ENCODE data around the gene CADM1.
A peak's percentile ranks its signal among the peaks of the same experiment; 100 is the strongest.

The CADM1 gene

DNA sequence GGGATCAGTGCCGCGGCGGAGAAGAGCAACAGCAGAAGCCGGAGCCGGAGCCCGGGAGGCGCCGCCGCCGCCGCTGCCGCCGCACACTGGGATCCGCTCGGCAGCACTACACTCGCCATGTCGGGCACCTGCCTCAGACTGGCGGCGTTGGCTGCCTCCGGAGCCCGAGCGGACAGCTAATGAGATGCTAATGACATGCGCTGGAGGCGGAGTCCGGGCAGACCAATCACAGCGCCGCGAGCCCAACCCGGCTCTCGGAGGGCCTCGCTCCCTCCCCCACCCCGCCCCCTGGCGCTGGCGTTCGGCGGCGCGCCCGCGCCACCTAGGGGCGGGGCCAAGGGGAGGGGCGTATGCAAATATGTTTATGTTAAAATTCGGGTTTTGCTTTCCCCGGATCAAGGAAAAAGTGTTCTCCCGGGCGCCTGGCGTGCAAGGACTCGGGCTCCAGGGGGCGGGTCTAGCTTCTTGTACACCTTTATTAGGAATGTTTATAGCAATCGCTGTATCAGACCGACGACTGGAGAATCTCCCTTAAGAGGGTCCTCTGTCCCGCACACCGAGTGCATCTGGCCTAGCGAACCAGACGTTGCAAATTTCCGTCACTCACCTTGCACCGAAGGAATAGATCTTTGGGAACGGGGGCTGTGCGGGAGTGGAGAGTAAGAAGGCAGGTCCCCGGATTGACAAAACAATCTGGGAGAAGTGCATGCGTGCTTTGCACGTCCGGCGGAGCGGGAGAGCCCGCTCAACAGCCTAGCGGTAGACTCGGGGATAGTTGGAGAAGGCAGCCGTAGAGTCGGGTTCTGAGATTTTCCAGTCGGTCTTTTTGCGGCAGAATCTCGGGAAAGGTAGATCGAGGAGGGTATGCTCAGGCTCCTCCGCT, at the start of gene CADM1:
CADM1 (minus strand) TSS at position 140 of the 883 bp plus-strand sequence.
- peak; percentile 95 for DNase-seq (ENCODE audit: low spot score)

DNA sequence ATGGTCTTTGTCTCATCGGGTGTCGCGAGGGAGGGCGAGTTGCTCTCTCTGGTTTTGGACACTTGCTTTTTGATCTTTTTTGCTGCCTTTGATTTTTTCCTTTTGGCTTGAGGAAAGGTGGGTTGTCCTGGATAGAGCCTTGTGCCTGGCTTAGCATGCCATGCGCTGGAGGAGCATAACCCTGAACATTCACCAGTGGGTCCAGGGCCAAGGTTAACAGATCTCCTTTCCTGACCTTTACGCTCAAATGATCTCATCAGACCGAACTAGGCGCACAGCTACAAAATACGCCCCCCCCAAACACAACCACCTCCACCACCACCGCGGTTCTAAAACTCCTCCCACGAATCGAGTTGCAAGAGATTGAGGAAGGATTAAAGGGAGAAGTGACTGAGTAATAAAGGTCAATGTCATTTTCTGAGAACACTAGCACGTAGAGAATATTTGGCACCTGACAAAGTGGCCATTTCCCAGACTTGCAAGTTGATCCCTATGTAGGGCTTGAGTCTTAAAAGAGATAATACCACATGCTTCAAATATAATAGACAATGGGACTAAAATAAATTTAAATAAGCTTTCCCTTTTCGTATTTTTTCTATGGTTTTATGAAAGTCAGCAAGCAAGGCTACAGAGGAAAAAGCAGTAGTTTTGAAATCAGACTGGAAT, 48.7 kb upstream of the CADM1 start:
- no peak for DNase-seq (ENCODE audit: low spot score)

DNA sequence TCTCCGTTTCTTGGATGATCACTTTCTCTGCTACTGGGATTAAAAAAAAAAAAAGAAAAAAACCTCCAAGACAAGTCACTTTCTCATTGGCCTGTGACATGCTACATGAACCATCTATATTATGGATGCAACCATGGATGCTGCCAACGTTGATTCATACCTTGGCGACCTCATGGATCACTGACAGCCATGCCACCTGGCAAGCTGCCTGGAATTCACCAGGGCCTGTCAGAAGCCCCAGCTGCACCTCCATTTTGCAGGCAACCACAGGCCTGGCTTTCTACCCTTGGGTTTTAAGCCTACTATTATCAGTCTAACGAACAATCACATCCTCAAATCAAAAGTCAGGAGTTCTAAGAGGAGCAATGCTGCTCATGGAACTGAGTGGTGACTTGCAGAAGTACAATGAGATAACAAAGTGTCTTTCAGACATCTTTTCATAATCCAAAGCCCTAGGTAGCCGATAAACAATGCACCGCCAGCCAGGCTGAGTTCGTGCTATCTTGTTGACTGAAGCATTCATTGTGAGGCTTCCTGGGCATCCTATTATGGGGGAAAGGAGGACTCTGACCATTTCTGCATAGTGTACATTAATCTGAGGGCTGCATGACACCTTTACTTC, 48.0 kb upstream of the CADM1 start:
- DNase-seq (ENCODE audit: low spot score): no peak

DNA sequence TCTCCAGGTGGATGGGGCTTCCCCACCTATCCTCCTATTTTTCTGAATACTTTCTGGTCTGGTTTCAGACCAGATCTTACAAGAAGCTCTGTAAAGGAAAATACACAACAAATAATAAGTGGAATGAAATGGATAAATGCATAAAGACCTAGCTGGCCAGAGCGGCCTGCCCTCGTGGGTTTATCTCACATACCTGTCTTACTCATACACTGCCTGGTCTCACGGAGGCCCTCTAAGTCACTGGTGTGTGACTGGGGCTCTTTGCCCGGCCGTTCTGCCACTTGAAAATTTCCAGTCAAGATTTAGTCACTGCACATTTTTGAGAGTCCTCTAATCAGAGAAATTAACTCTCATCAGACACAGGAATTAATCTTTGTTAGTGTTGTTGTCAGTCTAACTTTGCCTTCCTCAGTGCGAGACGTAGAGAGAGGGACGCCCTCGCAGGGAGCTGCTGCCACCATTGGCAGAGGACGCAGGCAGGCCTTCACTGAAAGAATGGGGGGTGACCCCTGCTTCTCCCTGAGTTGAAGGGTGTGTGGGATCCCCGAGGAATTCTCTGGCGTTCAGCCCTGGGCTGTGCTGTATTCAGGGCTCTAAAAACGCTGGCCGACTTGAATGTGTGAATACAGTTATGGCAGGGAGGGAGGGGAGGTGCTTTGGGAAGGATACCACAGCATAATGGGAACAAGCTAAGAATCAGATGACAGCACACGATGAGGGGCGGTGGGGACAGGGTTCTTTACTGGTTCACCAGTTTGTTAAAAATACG, 46.3 kb upstream of the CADM1 start:
- DNase-seq (ENCODE audit: low spot score): no peak

DNA sequence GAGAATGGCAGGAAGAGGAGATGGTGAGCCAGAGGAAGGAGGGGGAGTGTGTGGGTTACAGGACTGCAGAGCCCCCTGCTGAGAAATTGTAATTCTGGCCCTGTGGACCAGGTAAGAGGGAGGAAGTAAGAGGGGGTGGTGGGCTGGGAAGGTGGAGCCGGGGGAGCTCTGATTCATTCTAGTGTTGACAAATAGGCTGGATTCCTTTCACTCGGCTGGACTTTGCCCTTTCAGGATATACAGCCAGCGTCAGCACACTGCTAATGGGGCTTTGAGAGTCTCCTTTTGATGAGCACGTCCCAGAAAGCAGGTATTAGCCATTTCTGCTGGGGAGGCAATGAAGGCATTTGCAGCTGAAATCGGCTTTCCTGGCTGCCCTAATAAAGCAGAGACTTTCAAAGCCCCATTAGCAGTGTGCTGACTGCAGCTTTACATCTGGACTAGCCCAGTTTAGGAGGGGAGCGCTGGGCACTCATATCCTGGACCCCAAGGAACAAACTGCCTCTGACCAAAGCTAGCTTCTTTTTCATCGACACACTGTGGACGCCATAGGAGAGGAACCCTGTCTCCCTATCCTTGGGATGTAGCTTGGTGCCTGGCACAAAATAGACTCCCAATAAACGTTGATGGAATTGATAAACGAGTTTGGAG, 44.8 kb upstream of the CADM1 start:
- DNase-seq (ENCODE audit: low spot score): no peak

DNA sequence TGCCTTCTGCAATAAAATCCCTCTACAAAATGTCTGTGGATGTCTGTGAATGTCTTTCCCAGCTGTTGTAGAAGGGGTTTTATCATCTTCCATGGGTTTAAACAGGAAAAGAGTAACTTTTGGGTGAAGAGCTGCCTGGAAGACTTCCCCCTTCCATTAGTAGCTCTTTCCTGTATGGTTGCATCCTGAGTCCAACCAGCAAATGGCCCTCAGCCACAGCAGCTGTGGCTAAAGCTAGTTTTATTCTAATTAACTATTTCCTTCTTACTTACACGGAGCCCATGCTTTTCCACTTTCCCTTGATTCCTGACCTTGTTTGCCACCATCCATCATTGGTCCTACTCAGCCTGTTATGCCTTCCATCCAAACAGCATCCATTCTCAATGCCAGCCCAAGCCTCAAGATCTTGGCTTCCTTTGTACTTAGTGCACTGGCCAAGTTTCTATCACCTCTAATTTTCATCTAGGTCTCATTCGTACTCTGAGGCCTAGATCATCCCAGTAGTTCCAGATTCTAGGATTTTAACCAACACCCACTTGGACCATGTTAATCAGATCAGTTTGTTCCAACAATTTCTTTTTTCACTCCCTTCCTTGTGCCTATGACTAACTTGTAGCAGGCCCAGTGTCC, 41.5 kb upstream of the CADM1 start:
- no peak for DNase-seq (ENCODE audit: low spot score)

DNA sequence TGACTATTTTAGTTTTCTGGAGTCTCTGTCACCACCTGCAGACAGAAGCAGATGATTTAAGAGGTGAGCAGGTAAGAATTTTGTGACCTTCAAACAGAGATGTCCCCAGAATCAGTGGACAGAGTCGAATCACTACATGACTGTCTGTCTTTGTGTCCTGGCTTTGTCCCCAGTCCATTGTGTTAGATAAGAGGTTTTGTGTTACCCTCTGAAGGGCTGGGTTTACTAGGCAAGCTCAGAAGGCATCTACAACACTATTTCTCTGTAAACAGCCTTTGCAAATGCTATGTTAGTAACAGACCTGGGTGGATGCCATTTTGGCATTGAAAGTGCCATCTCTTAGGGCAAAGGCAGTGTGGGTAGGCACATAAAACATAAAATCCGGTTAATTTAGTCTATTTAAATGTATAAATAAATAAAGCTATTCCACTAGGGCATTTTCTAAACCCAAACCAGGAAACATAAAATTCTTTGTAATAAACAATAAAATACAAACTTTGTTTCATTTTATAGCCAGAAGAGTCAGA, 40.3 kb upstream of the CADM1 start:
- no peak for DNase-seq (ENCODE audit: low spot score)

DNA sequence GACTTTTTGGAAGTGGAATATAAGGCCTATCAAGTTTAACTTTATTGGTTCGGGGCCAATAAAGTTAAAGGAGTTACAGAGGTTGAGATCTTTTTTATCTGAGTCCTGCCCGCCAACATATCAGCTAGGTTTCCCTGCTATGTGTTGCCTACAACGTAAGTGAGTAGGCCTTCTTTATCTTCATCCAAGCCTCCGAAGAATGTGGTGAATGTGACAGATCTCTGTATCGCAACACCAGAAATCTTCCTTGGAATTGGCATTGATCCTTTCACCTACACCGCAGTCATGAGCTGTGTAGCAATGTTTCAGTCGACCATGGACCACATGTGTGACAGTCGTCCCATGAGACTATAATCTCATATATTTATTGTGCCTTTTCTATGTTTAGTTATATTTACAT, 37.3 kb upstream of the CADM1 start:
- no peak for DNase-seq (ENCODE audit: low spot score)

DNA sequence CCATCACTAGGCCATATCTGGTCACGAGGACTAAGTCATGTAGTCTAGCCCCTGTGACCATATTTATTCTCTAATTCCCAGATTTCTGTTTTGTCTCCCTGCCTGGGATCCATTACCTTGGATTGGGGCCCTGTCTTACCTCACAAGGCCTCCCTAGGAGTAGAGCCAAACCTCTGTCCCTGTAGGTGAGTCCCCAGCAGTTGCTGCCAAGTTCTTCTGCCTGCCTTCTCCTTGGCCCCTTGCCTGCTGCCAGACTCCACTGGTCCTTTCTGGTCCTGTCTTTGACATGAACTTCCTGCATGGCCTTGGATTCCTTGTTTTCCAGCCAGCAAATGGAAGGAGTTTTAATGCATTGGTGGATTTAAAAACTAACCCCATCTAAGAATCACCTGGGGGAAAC, 35.6 kb upstream of the CADM1 start:
- DNase-seq (ENCODE audit: low spot score): no peak

DNA sequence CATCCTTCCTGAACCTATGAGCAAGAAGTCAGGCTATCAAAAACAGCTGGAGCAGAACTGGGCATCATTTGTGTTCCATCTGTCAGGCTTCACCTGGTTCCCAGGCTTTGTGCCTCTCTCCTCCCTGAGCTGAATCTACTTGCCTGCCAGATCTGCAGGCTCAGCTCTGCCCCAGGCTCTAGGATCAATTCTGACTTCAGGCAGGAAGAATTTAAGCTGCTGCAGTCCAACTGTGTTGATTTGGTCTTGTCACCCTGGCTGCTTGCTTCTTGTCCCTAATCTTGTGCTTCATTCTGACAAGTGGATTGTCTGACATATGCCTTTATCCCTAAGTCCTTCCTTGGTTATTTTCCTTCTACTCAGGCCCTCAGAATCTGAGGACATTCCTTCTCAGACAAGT, 31.6 kb upstream of the CADM1 start:
- no peak for DNase-seq (ENCODE audit: low spot score)

DNA sequence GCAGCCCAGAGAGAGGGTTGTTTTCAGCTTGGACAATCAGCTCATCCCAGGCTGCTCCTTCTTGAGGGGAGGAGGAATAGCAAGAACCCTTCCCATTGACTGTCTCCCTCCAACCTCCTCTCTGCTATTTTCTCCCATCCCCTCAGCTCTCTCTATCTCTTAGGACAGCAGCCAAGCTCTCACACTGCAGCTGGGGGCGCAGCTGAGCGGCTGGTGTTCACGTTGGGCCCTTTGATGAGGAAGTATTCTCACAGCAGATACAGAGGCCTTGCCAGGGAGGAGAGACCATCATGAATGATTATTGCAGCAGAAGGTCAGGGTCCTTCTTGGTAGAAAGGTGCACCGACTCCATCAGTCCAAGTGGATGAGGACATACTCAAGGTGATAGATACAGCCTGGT, 26.5 kb upstream of the CADM1 start:
- DNase-seq (ENCODE audit: low spot score): no peak

DNA sequence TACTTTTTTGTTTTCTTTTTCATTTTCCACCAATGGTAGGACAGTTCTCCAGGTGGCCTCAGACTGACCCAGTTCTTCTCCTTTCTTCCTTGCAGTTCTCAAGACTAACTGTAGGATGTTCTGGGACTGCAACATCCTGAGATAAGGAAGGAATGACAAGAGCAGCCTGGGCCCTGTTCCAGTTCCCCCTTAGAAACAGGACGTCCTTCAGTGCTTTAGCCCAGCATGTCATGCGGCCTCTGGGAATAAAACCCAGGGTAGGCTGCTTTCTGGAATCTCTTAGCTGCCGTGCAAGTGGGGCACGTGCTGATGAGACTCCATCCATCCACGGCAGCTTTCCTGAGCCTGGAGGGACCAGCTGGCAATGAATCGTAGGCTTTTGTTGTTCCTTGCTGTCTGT, 24.0 kb upstream of the CADM1 start:
- no peak for DNase-seq (ENCODE audit: low spot score)

DNA sequence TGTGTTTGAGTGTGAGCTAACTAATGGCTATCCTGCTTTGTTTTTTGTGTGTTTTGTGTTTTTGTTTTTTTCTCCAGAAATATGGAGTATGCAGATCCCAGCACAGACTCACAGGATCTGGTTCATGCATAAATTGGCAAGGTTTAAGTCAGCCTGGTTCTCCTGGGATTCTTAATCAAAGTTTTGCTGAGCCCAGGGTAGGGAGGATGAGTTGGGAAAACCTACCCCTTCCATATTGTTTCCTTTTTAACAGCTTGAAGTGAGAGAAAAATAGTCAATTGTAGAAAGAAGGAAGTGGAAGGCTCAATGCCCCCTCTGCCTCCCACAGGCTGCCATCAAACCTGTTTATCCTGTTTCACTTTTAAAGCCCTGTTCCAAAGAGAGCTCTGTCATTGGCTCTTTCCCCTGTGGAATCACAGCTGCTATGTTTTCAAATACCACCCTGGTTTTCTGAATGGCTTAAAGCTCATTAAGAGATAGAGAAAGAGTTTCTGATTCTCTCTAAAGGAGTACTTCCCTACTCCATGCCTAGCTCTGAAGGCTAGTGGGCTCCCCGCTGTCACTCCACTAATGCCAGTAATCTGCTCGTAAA, 23.4 kb upstream of the CADM1 start:
- no peak for DNase-seq (ENCODE audit: low spot score)

DNA sequence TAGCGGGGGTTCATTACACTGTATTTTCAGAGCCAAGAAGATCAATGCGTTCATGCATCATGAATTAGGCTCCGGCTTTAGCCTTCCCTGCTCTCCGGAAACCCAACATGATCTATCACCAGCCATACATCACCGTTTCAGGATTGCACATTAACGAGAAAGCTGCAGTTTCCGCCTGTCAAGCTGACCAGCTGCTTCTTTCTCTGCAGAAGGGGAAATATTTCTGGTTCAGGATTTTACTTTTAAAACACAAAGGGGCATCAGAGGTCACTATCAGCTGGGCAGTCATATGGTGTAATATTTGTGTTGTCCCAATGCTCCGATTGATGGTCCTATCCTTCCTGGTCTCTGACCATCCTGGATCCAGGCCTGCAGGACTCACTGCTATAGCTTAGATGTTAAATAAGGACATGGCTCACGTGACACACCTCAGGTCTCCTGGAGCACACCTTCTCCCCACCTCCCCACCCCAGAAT, 21.4 kb upstream of the CADM1 start:
- no peak for DNase-seq (ENCODE audit: low spot score)

DNA sequence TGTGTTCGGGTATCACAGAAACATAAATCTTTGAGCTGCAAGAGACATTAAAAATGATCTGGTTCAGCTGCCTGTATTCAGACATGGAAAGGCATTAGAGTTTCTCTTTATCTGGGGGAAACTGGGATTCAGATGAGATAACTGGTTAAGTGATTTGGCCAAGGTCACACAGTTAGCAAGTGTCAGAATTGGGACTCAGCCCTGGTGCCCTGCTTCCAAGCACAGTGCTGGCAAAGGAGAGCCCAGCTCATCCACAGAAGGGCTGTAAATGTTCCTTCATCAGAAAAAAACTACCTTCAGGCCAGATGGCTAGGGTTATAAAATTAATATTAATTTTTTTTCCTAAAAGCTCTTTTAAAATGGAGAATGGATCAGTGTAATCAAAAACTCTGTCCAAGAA, 20.4 kb upstream of the CADM1 start:
- no peak for DNase-seq (ENCODE audit: low spot score)

DNA sequence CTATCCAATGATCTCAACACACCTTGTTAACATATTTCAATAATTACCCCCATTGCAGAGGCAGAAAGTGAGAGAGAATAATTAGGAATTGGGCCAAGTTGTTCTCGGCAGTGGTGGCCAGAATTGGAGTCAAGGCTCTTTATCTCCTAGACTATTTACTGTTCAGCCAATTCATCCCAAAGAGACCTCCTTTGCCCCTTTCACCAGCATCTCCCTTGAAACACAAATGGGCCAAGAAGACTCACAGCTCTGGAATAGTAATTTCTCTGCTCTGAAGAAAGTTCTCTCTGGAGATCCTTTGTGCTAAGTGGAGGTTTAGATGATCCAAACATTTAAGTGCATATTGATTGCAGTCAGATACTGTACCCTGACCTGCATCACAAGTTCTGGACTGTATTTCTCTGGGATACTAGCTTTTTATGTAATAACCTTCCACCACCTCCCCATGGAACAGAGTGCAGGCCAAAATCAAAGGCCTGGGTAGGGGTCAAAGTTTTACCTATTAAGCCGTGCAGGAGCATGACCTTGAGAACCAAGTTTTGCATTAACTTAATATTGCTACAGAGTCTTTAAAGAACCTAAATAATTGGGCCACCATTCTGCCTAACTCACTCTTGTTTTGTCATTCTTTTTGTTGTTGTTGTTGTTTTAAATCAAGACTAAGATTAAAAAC, 19.6 kb upstream of the CADM1 start:
- no peak for DNase-seq (ENCODE audit: low spot score)

DNA sequence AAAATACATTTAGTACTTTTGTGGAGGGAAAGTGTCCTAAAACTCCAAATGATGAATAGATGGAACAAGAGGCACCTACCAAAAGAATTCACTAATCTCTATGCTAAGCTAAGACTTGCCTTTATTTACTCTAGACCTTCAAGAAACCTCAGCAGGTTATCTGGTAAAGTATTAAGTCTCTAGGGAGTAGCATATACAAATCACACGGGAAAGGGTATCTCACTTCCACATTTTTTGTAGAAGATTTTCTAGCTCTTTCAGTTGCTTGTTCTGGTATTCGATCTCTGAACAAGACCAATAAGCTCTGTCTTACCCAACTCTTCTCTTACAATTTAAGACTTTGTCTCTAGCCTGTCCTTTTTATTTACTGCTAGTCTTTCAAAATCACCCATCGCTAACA, 18.1 kb upstream of the CADM1 start:
- no peak for DNase-seq (ENCODE audit: low spot score)

DNA sequence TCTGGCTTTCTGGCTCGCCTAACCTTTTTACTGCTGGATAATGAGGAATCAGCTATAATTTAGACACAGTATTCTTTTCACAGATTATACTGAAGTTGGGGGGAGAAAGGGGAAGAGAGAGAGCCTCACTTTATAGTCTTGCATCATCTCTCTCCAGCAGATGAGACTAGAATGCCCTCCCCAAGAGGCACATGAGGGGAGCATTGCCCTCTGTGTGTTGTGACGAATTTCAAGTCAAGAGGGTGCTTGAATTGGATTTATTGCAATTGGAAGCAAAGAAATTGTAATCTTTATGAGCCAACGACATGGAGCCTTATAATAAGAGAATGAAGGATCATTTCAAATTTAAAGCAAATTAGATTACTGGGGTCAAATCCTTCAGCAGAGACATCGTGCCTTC, 17.6 kb upstream of the CADM1 start:
- no peak for DNase-seq (ENCODE audit: low spot score)

DNA sequence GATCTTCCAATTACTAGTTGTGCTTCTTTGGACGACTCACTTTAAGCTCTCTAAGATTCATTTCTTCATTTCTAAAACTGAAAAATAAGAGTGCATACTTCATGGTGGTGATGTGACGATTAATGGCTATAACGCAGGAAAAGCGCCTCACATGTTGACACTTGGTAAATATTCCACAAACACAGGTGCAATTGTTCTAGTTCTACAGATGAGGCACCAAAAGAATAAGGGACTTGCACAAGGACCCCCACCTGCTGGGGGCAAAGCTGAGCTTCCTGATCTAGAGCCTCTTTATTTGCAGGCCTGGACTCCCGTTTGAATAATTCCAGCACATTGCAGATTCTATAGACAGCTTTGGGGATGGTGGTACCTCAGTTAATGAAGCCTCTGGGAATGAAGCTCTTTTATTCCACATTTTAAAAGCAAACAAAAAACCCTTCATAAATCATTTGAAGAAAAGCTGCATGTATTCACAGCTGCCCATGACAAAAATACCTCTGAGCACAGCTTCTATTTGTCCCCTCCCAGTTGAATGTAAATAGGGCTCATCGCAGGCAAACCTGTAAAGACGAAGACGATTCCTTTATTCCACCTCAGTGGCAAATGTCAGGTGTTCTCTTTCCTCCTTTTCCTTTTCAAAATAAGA, 14.9 kb upstream of the CADM1 start:
- no peak for DNase-seq (ENCODE audit: low spot score)

Measured in kidney capillary endothelial cell (primary cell).